ENCODE data around the gene FZD7.

The FZD7 gene

GRCh38 chr2:202066875-202067274 is 33.2 kb downstream of the FZD7 start:
- TF ChIP-seq CTCF (IDR thresholded peaks at IDR 0.05; ENCODE audit: borderline replicate concordance, control extremely low read depth, extremely low read depth, insufficient read depth, missing control alignments) = no peak
- in situ Hi-C loops (cut with MboI; ENCODE audit: low sequenced_read_pairs, unreplicated experiment) = no loop called here
- DNase-seq (ENCODE audit: low spot score) = no peak

- no peak for DNase-seq (ENCODE audit: low spot score)
- no peak for TF ChIP-seq CTCF (IDR thresholded peaks at IDR 0.05; ENCODE audit: borderline replicate concordance, control extremely low read depth, extremely low read depth, insufficient read depth, missing control alignments)
- in situ Hi-C loops (cut with MboI; ENCODE audit: low sequenced_read_pairs, unreplicated experiment) = no loop called here
These were observed 33.9 kb downstream of the FZD7 start for GRCh38 chr2:202067589-202067988.

- no peak for DNase-seq (ENCODE audit: low spot score)
- no peak for TF ChIP-seq CTCF (IDR thresholded peaks at IDR 0.05; ENCODE audit: borderline replicate concordance, control extremely low read depth, extremely low read depth, insufficient read depth, missing control alignments)
- in situ Hi-C loops (cut with MboI; ENCODE audit: low sequenced_read_pairs, unreplicated experiment) = no loop called here
These were observed 35.8 kb downstream of the FZD7 start for GRCh38 chr2:202069170-202070067.

GRCh38 chr2:202071107-202071506 is 37.5 kb downstream of the FZD7 start:
- no peak for TF ChIP-seq CTCF (IDR thresholded peaks at IDR 0.05; ENCODE audit: borderline replicate concordance, control extremely low read depth, extremely low read depth, insufficient read depth, missing control alignments)
- in situ Hi-C loops (cut with MboI; ENCODE audit: low sequenced_read_pairs, unreplicated experiment) = no loop called here

GRCh38 chr2:202072226-202072625 is 38.6 kb downstream of the FZD7 start:
- in situ Hi-C loops (cut with MboI; ENCODE audit: low sequenced_read_pairs, unreplicated experiment) = no loop called here
- TF ChIP-seq CTCF (IDR thresholded peaks at IDR 0.05; ENCODE audit: borderline replicate concordance, control extremely low read depth, extremely low read depth, insufficient read depth, missing control alignments) = no peak
- DNase-seq (ENCODE audit: low spot score) = no peak

More at GRCh38 chr2:202071107-202071506, 37.5 kb downstream of the FZD7 start:
- no peak for DNase-seq (ENCODE audit: low spot score)

GRCh38 chr2:202072737-202073401 is 39.2 kb downstream of the FZD7 start, which contains the start of gene KIAA2012:
KIAA2012 (plus strand) TSS chr2:202073255; CDS start chr2:202073628, 373 bp downstream.
- TF ChIP-seq CTCF (IDR thresholded peaks at IDR 0.05; ENCODE audit: borderline replicate concordance, control extremely low read depth, extremely low read depth, insufficient read depth, missing control alignments) = no peak
- DNase-seq (ENCODE audit: low spot score) = no peak
- in situ Hi-C loops (cut with MboI; ENCODE audit: low sequenced_read_pairs, unreplicated experiment) = no loop called here

All from GM13976 (cell line).